Uterus (tissue), 2 donors: ENCODE data around the gene NOL6.

Source experiments
- CTCF ChIP-seq, 4 experiments: fragments of 200-600 bp in 2 of 4; fragments of 450-650 bp in 2 of 4; sonication (generic) in 2 of 4; IDR thresholded peaks; one replicate each; pipeline ENCODE4 v1.5.1; 2016 to 2019; ENCODE audit warnings: antibody characterized with exemption in 4 of 4, mild to moderate bottlenecking in 2 of 4, moderate library complexity in 1 of 4
- POLR2A ChIP-seq, 2 donors: fragments of 450-650 bp; IDR thresholded peaks; one replicate each; pipeline ENCODE4 v1.6.1; 2016; ENCODE audit warnings: antibody characterized with exemption in 2 of 2, mild to moderate bottlenecking in 1 of 2, moderate library complexity in 1 of 2

- TF ChIP-seq CTCF (IDR thresholded peaks at IDR 0.05) = no peak
- no peak for TF ChIP-seq POLR2A (IDR thresholded peaks at IDR 0.05)
Measured at GRCh38 chr9:33458444-33458843, 15.3 kb downstream of the NOL6 start.
